Measurements from ENCODE around the gene SMCO3. TPM values are rescaled to one million over a fixed set of nuclear protein-coding genes. Genes with fewer than 3 reads are reported as not detected.
A peak's percentile ranks its signal among the peaks of the same experiment; 100 is the strongest.

Gene SMCO3
- total and polyA plus RNA-seq, 12 donors = 0.11 to 0.41 (median 0.26) TPM; not detected in 3

GRCh38 chr12:14802247-14802646 lies 11.7 kb downstream of the SMCO3 start:
- H3K27ac ChIP-seq = peak overlapping the region in 4 of 5 donors; percentile 93 to 99 (median 98)
- H3K9me3 ChIP-seq (replicated peaks in 1 of 3) = no peaks in the 10 kb centered on the region
- intact Hi-C loops (cut with DNase I) = no loop called here
- H3K27me3 ChIP-seq = no peaks in the 10 kb centered on the region
- H3K36me3 ChIP-seq (replicated peaks in 1 of 2) = peaks cover 0 to 23% of the 10 kb centered on the region in 2 donors
- no peak for TF ChIP-seq CTCF (IDR thresholded peaks at IDR 0.05)
- H3K4me3 ChIP-seq = peak overlapping the region in 1 of 4 donors; percentile 82
- H3K4me1 ChIP-seq (replicated peaks in 1 of 2) = peaks cover 22 to 33% of the 10 kb centered on the region in 2 donors
- no peak for DNase-seq
- WGBS, 4 donors = 55 to 62% (median 60%) methylated on average over 4 of the region's 4 CpGs

- intact Hi-C loops (cut with DNase I) = no loop called here
- H3K36me3 ChIP-seq (replicated peaks in 1 of 2) = peaks cover 0 to 94% of the 10 kb centered on the region in 2 donors
- H3K4me3 ChIP-seq = no peak overlapping the region
- no peaks in the 10 kb centered on the region for H3K27me3 ChIP-seq
- no peaks in the 10 kb centered on the region for H3K4me1 ChIP-seq (replicated peaks in 1 of 2)
- peak overlapping the region in 1 of 5 donors; percentile 13 for H3K27ac ChIP-seq
- H3K9me3 ChIP-seq (replicated peaks in 1 of 3) = no peaks in the 10 kb centered on the region
- 63 to 71% (median 67%) methylated on average over 4 of the region's 4 CpGs for WGBS, 4 donors
- DNase-seq = no peak
- no peak for TF ChIP-seq POLR2A (IDR thresholded peaks at IDR 0.05)
- no peak for TF ChIP-seq CTCF (IDR thresholded peaks at IDR 0.05)
Observed at GRCh38 chr12:14795028-14795448, 18.9 kb downstream of the SMCO3 start.

GRCh38 chr12:14785568-14785967 lies 28.4 kb downstream of the SMCO3 start:
- no peak overlapping the region for H3K27ac ChIP-seq
- 93 to 98% (median 96%) methylated on average over 3 of the region's 3 CpGs for WGBS, 4 donors
- H3K27me3 ChIP-seq = no peaks in the 10 kb centered on the region
- TF ChIP-seq POLR2A (IDR thresholded peaks at IDR 0.05) (no peak), CTCF (IDR thresholded peaks at IDR 0.05) (no peak)
- no peaks in the 10 kb centered on the region for H3K9me3 ChIP-seq (replicated peaks in 1 of 3)
- intact Hi-C loops (cut with DNase I) = no loop called here
- DNase-seq = no peak
- H3K4me3 ChIP-seq = no peak overlapping the region
- no peaks in the 10 kb centered on the region for H3K4me1 ChIP-seq (replicated peaks in 1 of 2)
- H3K36me3 ChIP-seq (replicated peaks in 1 of 2) = peaks cover 0 to 48% of the 10 kb centered on the region in 2 donors

GRCh38 chr12:14784471-14784870 lies 29.5 kb downstream of the SMCO3 start:
- Histone ChIP-seq H3K9me3 (replicated peaks in 1 of 3) (no peaks in the 10 kb centered on the region), H3K4me3 (no peak overlapping the region), H3K36me3 (replicated peaks in 1 of 2) (peaks cover 0 to 37% of the 10 kb centered on the region in 2 donors), H3K4me1 (replicated peaks in 1 of 2) (no peaks in the 10 kb centered on the region), H3K27ac (no peak overlapping the region), H3K27me3 (no peaks in the 10 kb centered on the region)
- no peak for DNase-seq
- TF ChIP-seq POLR2A (IDR thresholded peaks at IDR 0.05) (no peak), CTCF (IDR thresholded peaks at IDR 0.05) (no peak)
- intact Hi-C loops (cut with DNase I) = no loop called here
- 93 to 98% (median 95%) methylated on average over 2 of the region's 2 CpGs for WGBS, 4 donors
